Esophagus muscularis mucosa (tissue), 4 donors: ENCODE data around the gene SERPINI1.

Experiments used
- CTCF ChIP-seq, 3 experiments: fragments of 200-600 bp in 2 of 3; fragments of 450-650 bp in 1 of 3; sonication (generic) in 2 of 3; IDR thresholded peaks; one replicate each; pipeline ENCODE4 v1.5.1; 2017 to 2019; ENCODE audit warnings: antibody characterized with exemption in 3 of 3, mild to moderate bottlenecking in 2 of 3, moderate library complexity in 1 of 3
- EP300 ChIP-seq: sonication (generic); formaldehyde crosslinking; IDR thresholded peaks from one replicate; pipeline ENCODE4 v1.6.1; 2017; ENCODE audit warnings: antibody characterized with exemption
- POLR2A ChIP-seq: fragments of 450-650 bp; IDR thresholded peaks from one replicate; pipeline ENCODE4 v1.6.1; 2017; ENCODE audit warnings: antibody characterized with exemption, moderate library complexity, mild to moderate bottlenecking, low read depth

GRCh38 chr3:167862104-167862730 is 126.7 kb downstream of the SERPINI1 start:
- no peak for TF ChIP-seq CTCF (IDR thresholded peaks at IDR 0.05)
- TF ChIP-seq POLR2A: no peak
- TF ChIP-seq EP300: no peak
